Suppressor macrophage treated with lipopolysaccharide for 4 hours (primary cell): ENCODE data around the gene NEU4.

Source experiments
- DNase-seq: peaks from one replicate; pipeline ENCODE4 v3.0.0-alpha.2; 2020

Gene NEU4

GRCh38 chr2:241836292-241836691 is 27.3 kb downstream of the NEU4 start:
- DNase-seq = no peak

GRCh38 chr2:241837197-241837965 is 28.4 kb downstream of the NEU4 start:
- no peak for DNase-seq

- DNase-seq = no peak
Measured at GRCh38 chr2:241841181-241842066, 32.4 kb downstream of the NEU4 start.

- DNase-seq = no peak
Measured at GRCh38 chr2:241842067-241842415, 33.0 kb downstream of the NEU4 start.

GRCh38 chr2:241842620-241843211 is 33.7 kb downstream of the NEU4 start:
- peak; percentile 96 for DNase-seq

GRCh38 chr2:241843321-241844065 is 34.5 kb downstream of the NEU4 start:
- DNase-seq = no peak

- peak; percentile 93 for DNase-seq
Measured at GRCh38 chr2:241844066-241844728, 35.2 kb downstream of the NEU4 start.

GRCh38 chr2:241844831-241845578 is 36.0 kb downstream of the NEU4 start:
- DNase-seq = no peak

- no peak for DNase-seq
Measured at GRCh38 chr2:241846406-241846805, 37.4 kb downstream of the NEU4 start.

- DNase-seq = no peak
Measured at GRCh38 chr2:241848761-241849615, 40.0 kb downstream of the NEU4 start.

GRCh38 chr2:241849616-241850543 is 40.9 kb downstream of the NEU4 start:
- no peak for DNase-seq

- DNase-seq = no peak
Measured at GRCh38 chr2:241850544-241851324, 41.7 kb downstream of the NEU4 start.

GRCh38 chr2:241851325-241852115 is 42.5 kb downstream of the NEU4 start:
- no peak for DNase-seq

- no peak for DNase-seq
Measured at GRCh38 chr2:241852116-241852980, 43.4 kb downstream of the NEU4 start.

- no peak for DNase-seq
Measured at GRCh38 chr2:241852981-241853631, 44.1 kb downstream of the NEU4 start.

- DNase-seq = peak; percentile 58
Measured at GRCh38 chr2:241853651-241854341, 44.8 kb downstream of the NEU4 start.
